Measurements from ENCODE around the gene WDR86.

The WDR86 gene

DNA sequence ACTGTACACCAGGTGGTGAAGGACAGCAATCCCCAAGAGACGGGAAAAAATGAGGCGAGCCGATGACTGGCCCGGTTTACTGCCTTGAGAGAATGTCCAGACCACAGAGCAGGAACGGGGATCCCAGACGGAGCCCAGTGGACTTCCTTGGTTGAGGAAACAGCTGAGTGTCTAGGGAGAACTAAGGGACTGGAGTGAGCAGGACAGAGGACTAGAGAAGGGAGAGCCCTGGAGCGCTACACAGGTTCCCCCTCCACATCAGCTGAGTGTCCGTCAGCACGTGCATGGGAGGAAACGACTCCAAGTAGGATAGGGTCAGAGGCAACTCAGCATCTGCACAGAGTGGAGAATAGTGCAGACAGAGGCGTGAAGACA is 7.1 kb upstream of the WDR86 start:
- TF ChIP-seq, protein P1, sequence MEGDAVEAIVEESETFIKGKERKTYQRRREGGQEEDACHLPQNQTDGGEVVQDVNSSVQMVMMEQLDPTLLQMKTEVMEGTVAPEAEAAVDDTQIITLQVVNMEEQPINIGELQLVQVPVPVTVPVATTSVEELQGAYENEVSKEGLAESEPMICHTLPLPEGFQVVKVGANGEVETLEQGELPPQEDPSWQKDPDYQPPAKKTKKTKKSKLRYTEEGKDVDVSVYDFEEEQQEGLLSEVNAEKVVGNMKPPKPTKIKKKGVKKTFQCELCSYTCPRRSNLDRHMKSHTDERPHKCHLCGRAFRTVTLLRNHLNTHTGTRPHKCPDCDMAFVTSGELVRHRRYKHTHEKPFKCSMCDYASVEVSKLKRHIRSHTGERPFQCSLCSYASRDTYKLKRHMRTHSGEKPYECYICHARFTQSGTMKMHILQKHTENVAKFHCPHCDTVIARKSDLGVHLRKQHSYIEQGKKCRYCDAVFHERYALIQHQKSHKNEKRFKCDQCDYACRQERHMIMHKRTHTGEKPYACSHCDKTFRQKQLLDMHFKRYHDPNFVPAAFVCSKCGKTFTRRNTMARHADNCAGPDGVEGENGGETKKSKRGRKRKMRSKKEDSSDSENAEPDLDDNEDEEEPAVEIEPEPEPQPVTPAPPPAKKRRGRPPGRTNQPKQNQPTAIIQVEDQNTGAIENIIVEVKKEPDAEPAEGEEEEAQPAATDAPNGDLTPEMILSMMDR (conservative IDR thresholded peaks at IDR 0.05): no peak
- no peak for TF ChIP-seq ZFX (IDR thresholded peaks at IDR 0.05)
- H3K27ac ChIP-seq: no peak overlapping the region

DNA sequence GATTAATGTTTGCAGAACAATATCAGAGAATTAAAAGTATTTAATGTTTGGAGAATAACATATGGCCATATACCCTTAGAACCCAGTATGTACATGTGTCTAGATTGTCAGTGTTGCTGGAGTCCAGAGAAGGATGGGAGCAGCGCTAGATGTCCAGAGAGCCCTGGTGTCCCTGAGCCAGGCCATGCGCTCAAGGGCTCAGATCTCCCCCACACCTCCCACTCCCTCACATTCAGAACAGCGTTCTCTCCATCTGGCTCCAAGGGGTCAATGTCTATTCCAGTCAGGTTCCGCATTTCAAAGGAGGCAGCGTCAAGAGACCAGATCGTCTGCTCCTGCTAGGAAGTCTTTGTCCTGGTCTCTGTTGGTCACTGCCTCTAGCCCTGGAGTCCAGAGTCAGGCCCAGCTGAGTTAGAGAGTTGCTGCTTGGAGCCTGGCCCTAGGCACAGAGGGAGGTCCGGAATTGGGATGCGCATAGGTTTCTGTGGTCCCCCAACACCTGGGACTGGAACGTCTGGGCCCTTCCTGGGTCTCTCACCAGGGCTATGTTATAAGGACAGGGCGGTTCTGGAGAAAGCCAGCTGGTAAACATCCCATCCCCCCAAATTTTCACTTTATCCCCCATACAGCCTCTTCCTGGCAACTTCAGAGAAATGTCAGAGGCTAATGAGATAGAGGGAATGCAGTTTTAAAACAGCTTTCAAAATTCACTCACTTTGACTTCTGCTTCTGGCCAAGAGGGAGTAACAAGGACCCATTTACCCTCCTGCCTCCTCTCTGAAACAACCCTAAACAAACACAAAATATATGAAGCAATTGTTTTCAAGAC is 6.5 kb upstream of the WDR86 start:
- H3K27ac ChIP-seq: no peak overlapping the region
- TF ChIP-seq, protein P1 (conservative IDR thresholded peaks at IDR 0.05): no peak
- TF ChIP-seq ZFX (IDR thresholded peaks at IDR 0.05): no peak

DNA sequence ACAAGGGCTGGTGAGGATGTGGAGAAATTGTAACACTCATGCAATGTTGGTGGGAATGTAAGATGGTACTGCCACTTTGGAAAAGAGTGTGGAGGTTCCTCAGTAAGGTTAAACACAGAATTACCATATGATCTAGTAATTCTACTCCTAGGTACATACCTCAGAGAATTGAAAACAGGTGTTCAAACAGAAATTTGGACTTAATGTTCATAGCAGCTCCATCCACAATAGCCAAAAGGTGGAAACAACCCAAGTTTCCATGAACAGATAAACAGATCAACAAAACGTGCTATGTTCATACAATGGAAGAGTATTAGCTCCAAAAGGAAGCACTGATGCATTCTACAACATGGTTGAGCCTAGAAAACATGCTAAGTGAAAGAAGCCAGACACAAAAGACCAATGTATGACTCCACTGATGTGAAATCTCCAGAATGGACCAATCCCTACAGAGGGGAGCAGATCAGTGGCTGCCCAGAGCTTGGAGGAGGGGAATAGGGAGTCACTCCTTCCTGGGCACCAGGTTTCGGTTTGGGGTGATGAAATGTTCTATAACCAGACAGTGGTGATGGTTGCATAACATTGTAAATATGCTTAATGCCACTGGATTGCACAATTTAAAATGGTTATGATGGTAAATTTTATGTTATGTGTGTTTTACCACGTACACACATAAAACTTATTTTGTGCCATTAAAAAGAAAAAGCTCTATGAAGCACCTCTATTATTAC is 5.7 kb upstream of the WDR86 start:
- TF ChIP-seq, protein P1 (conservative IDR thresholded peaks at IDR 0.05): no peak
- TF ChIP-seq ZFX (IDR thresholded peaks at IDR 0.05): no peak
- no peak overlapping the region for H3K27ac ChIP-seq

DNA sequence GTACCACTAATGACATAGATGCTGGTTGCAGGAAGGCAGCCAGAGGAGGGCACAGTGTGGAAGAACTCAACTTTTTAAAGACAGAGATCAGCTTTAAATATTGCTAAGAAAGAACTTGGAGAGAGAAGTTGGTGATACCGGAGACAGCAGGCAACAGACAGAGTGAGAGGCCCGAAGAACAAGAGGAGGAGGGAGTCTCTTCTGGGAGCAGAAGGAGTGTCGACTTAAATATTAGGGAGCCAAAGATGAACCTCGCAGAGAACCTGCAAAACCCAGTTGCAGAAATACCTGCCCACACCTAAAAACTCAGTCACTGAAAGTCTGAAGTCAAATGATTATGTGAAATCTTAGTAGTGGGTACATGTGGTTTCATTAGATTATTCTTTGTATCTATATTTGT is 3.4 kb upstream of the WDR86 start:
- no peak overlapping the region for H3K27ac ChIP-seq
- TF ChIP-seq, protein P1 (conservative IDR thresholded peaks at IDR 0.05): no peak
- TF ChIP-seq ZFX (IDR thresholded peaks at IDR 0.05): no peak

DNA sequence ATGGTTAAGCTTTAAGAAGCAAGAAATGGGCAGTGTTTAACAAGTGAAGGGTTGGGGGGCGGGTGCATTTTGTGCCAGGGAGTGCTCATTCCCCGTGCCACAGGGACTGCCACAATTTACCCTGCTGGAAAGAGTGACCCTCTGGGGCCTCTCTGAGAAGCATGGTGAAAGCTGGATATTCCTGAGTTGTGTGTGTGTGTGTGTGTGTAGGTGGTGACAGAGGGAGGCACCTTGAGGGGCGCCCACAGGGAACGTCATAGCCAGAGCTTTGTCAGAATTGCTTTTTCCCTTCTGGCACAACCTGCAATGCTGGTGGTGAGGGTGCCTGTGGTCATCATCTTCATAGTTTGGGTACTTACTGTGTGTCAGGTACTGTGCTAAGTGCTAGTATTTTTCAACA is 2.5 kb upstream of the WDR86 start:
- TF ChIP-seq ZFX (IDR thresholded peaks at IDR 0.05): no peak
- TF ChIP-seq, protein P1 (conservative IDR thresholded peaks at IDR 0.05): no peak
- H3K27ac ChIP-seq: no peak overlapping the region

DNA sequence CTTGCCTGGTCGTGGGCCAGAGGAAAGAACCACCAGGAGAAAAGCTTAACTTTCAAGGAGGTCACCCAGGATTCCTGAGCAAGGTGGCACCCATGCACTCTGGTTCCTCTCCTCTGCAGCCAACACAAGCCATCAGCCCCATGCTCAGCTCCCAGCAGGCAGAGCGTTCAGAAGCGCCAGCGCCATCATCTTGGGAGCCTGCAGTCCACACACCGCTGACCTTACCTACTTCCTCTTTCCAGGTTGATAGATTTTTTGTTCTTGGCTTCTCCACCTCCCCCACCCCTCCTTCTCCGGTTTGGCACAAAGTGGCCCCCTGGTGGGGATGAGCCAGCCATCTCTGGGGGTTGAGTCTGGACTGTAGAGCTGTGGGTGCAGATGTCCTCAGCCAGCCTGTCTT is 1.7 kb upstream of the WDR86 start:
- TF ChIP-seq, protein P1 (conservative IDR thresholded peaks at IDR 0.05): no peak
- TF ChIP-seq ZFX (IDR thresholded peaks at IDR 0.05): no peak
- no peak overlapping the region for H3K27ac ChIP-seq
